Motor neuron (in vitro differentiated cells): ENCODE data around the gene ARRB2. TPM values are rescaled to one million over a fixed set of nuclear protein-coding genes. Genes with fewer than 3 reads are reported as not detected.

Source experiments
- ATAC-seq, 8 experiments: fragments of 200-7000 bp; cut with Tn5 transposase; replicated peaks in 6 of 8; 2 replicates each; pipeline ENCODE4 v1.8.0; 2021; ENCODE audit warnings: mild to moderate bottlenecking in 8 of 8, moderate library complexity in 8 of 8
- H3K27ac ChIP-seq, 2 donors: fragments of 250-450 bp; sonication (Bioruptor Pico); 2 replicates each; pipeline ENCODE4 v1.9.0; 2021; ENCODE audit warnings: antibody characterized with exemption in 2 of 2, mild to moderate bottlenecking in 2 of 2, moderate library complexity in 1 of 2
- H3K4me1 ChIP-seq, 2 donors: fragments of 250-450 bp; sonication (Bioruptor Pico); replicated peaks in 1 of 2; 2 replicates each; pipeline ENCODE4 v1.6.1; 2021; ENCODE audit warnings: antibody characterized with exemption in 2 of 2, mild to moderate bottlenecking in 2 of 2, moderate library complexity in 1 of 2
- H3K4me3 ChIP-seq, 5 donors: fragments of 250-450 bp; sonication (Bioruptor Pico); 2 replicates each; pipeline ENCODE4 v1.9.0; 2021; ENCODE audit warnings: antibody characterized with exemption in 5 of 5, mild to moderate bottlenecking in 5 of 5, moderate library complexity in 4 of 5
- WGBS, 10 experiments: fragments of 450-650 bp; shearing (Covaris generic); methylation state at CpG; one replicate each; pipeline ENCODE4 v1.0.0; 2022; 5-methylcytosine and 5-hydroxymethylcytosine counted together
- in situ Hi-C, 9 experiments: fragments of 400-800 bp; cut with MboI; loops; one replicate each; pipeline ENCODE4 v1.15.0; 2021; ENCODE audit warnings: low sequenced_read_pairs in 9 of 9, low pct_unique_long_range_greater_than_20kb in 2 of 9; ENCODE audit not compliant: unreplicated experiment in 9 of 9
- total RNA-seq, 8 experiments: library from RNA; unstranded; fragments of 300-600 nt; gene quantifications; 2 replicates each; pipeline versions ENCODE4 v1.2.3 to v1.2.4, GENCODE V29; 2022

The ARRB2 gene
- total RNA-seq, 8 experiments from 2014 or later, result 7.0 to 37.9 (median 27.5) TPM

- WGBS, 10 experiments, result 71 to 100% (median 87%) methylated on average over 2 to 9 of the region's 15 CpGs; no CpG with 5 or more reads in 4 of the 10 experiments
- no peak overlapping the region for H3K4me3 ChIP-seq
- no peak overlapping the region for H3K27ac ChIP-seq
- H3K4me1 ChIP-seq, result no peaks in the 10 kb centered on the region
- in situ Hi-C loops, result loop anchor here in 1 of 9 experiments (25.0 kb wide), 1 partner anchor 168 kb away; the partner anchor contains the start of gene C17orf107
- ATAC-seq, result peak in 5 of 8 experiments; percentile 8 to 22 (median 15)
Measured at GRCh38 chr17:4719684-4720221, 9.3 kb downstream of the ARRB2 start.

GRCh38 chr17:4720787-4721186, 10.4 kb downstream of the ARRB2 start:
- WGBS, 10 experiments, result 83 to 100% methylated on average over 1 of the region's 7 CpGs; no CpG with 5 or more reads in 8 of the 10 experiments
- Histone ChIP-seq H3K27ac (no peak overlapping the region), H3K4me3 (no peak overlapping the region), H3K4me1 (no peaks in the 10 kb centered on the region)
- ATAC-seq, result no peak
- in situ Hi-C loops, result loop anchor here in 1 of 9 experiments (25.0 kb wide), 1 partner anchor 167 kb away; the partner anchor contains the start of gene C17orf107

- peak in 3 of 8 experiments; percentile 15 to 23 (median 20) for ATAC-seq
- Histone ChIP-seq H3K4me1 (no peaks in the 10 kb centered on the region), H3K27ac (no peak overlapping the region), H3K4me3 (no peak overlapping the region)
- WGBS, 10 experiments, result 60 to 100% (median 85%) methylated on average over 1 to 17 of the region's 20 CpGs; no CpG with 5 or more reads in 3 of the 10 experiments
- in situ Hi-C loops, result loop anchor here in 1 of 9 experiments (25.0 kb wide), 1 partner anchor 166 kb away; the partner anchor contains the start of gene C17orf107
Measured at GRCh38 chr17:4721203-4722135, 11.0 kb downstream of the ARRB2 start.

GRCh38 chr17:4722678-4723240, 12.3 kb downstream of the ARRB2 start:
- WGBS, 10 experiments, result 69 to 98% (median 81%) methylated on average over 2 to 9 of the region's 16 CpGs; no CpG with 5 or more reads in 2 of the 10 experiments

GRCh38 chr17:4724650-4725049, 14.2 kb downstream of the ARRB2 start:
- in situ Hi-C loops, result loop anchor here in 2 of 9 experiments (25.0 kb wide), 1 partner anchor 163 kb away; the partner anchor contains the start of gene C17orf107 (in 2 of the 2)

More at GRCh38 chr17:4722678-4723240, 12.3 kb downstream of the ARRB2 start:
- no peaks in the 10 kb centered on the region for H3K4me1 ChIP-seq
- H3K27ac ChIP-seq, result no peak overlapping the region
- in situ Hi-C loops, result loop anchor here in 1 of 9 experiments (25.0 kb wide), 1 partner anchor 165 kb away; the partner anchor contains the start of gene C17orf107
- ATAC-seq, result no peak
- no peak overlapping the region for H3K4me3 ChIP-seq

GRCh38 chr17:4725646-4726310, 15.3 kb downstream of the ARRB2 start:
- no peak overlapping the region for H3K4me3 ChIP-seq
- no peak overlapping the region for H3K27ac ChIP-seq
- peaks cover 0 to 2% of the 10 kb centered on the region in 2 donors for H3K4me1 ChIP-seq
- 43 to 95% (median 75%) methylated on average over 2 to 6 of the region's 9 CpGs; no CpG with 5 or more reads in 2 of the 10 experiments for WGBS, 10 experiments
- in situ Hi-C loops, result loop anchor here in 1 of 9 experiments (25.0 kb wide), 1 partner anchor 162 kb away; the partner anchor contains the start of gene C17orf107
- ATAC-seq, result no peak

More at GRCh38 chr17:4724650-4725049, 14.2 kb downstream of the ARRB2 start:
- ATAC-seq, result no peak
- WGBS, 10 experiments, result 64 to 84% (median 80%) methylated on average over 1 to 5 of the region's 5 CpGs; no CpG with 5 or more reads in 4 of the 10 experiments
- Histone ChIP-seq H3K4me3 (no peak overlapping the region), H3K4me1 (no peaks in the 10 kb centered on the region), H3K27ac (no peak overlapping the region)

- 55 to 100% (median 83%) methylated on average over 1 to 3 of the region's 3 CpGs; no CpG with 5 or more reads in 5 of the 10 experiments for WGBS, 10 experiments
- Histone ChIP-seq H3K4me1 (peaks cover 0 to 10% of the 10 kb centered on the region in 2 donors), H3K4me3 (no peak overlapping the region), H3K27ac (no peak overlapping the region)
- in situ Hi-C loops, result loop anchor here in 1 of 9 experiments (25.0 kb wide), 1 partner anchor 159 kb away; the partner anchor contains the start of gene C17orf107
- no peak for ATAC-seq
Measured at GRCh38 chr17:4728124-4728523, 17.7 kb downstream of the ARRB2 start.

- 90 to 100% (median 100%) methylated on average over 1 to 3 of the region's 6 CpGs; no CpG with 5 or more reads in 5 of the 10 experiments for WGBS, 10 experiments
- H3K4me3 ChIP-seq, result no peak overlapping the region
- no peak for ATAC-seq
- in situ Hi-C loops, result loop anchor here in 1 of 9 experiments (25.0 kb wide), 1 partner anchor 154 kb away; the partner anchor contains the start of gene C17orf107
- H3K27ac ChIP-seq, result no peak overlapping the region
- peaks cover 0 to 10% of the 10 kb centered on the region in 2 donors for H3K4me1 ChIP-seq
Measured at GRCh38 chr17:4733073-4733531, 22.7 kb downstream of the ARRB2 start.

GRCh38 chr17:4734857-4735475, 24.5 kb downstream of the ARRB2 start:
- WGBS, 10 experiments, result 60 to 90% (median 76%) methylated on average over 1 to 3 of the region's 8 CpGs; no CpG with 5 or more reads in 4 of the 10 experiments
- in situ Hi-C loops, result loop anchor here in 1 of 9 experiments (25.0 kb wide), 1 partner anchor 152 kb away; the partner anchor contains the start of gene C17orf107
- no peak overlapping the region for H3K27ac ChIP-seq

GRCh38 chr17:4735876-4736651, 25.6 kb downstream of the ARRB2 start:
- in situ Hi-C loops, result loop anchor here in 1 of 9 experiments (25.0 kb wide), 1 partner anchor 151 kb away; the partner anchor contains the start of gene C17orf107
- no peak overlapping the region for H3K27ac ChIP-seq
- WGBS, 10 experiments, result 39 to 100% (median 71%) methylated on average over 1 to 9 of the region's 9 CpGs; no CpG with 5 or more reads in 2 of the 10 experiments
- H3K4me3 ChIP-seq, result no peak overlapping the region
- ATAC-seq, result no peak
- H3K4me1 ChIP-seq, result peaks cover 2 to 12% of the 10 kb centered on the region in 2 donors

More at GRCh38 chr17:4734857-4735475, 24.5 kb downstream of the ARRB2 start:
- ATAC-seq, result no peak
- H3K4me3 ChIP-seq, result no peak overlapping the region
- peaks cover 2 to 16% of the 10 kb centered on the region in 2 donors for H3K4me1 ChIP-seq
